Measurements from ENCODE around the gene ELFN2. TPM values are rescaled to one million over a fixed set of nuclear protein-coding genes. Genes with fewer than 3 reads are reported as not detected.

The ELFN2 gene
- total and polyA plus RNA-seq, 2 of the 13 experiments (the other 11 are each of a cell fraction or from before 2014, with no cell fraction given): 0.01 TPM; not detected in 1

GRCh38 chr22:37340331-37341262 is 86.7 kb downstream of the ELFN2 start:
- Histone ChIP-seq H3K27ac (ENCODE audit: extremely low read length, insufficient read depth, low read length) (no peak overlapping the region), H3K79me2 (ENCODE audit: insufficient read depth, low read length) (no peaks in the 10 kb centered on the region), H2AFZ (ENCODE audit: low read length) (no peak overlapping the region), H3K9ac (ENCODE audit: insufficient read depth, low read depth, low read length) (no peak overlapping the region), H3K4me1 (ENCODE audit: insufficient read depth, low read length) (no peaks in the 10 kb centered on the region), H3K4me3 (replicated peaks in 1 of 3; ENCODE audit: insufficient read depth in 1 of 3, low read depth in 2 of 3, low read length in 3 of 3) (no peak overlapping the region), H3K27me3 (ENCODE audit: control insufficient read depth in 1 of 2, insufficient read depth in 2 of 2, low read length in 2 of 2) (peaks cover 0 to 23% of the 10 kb centered on the region in 2 experiments; a peak in 3 of 5 replicates), H3K9me3 (ENCODE audit: low read length) (no peaks in the 10 kb centered on the region), H3K4me2 (ENCODE audit: low read depth, low read length) (no peak overlapping the region), H4K20me1 (ENCODE audit: insufficient read depth, low read length) (no peaks in the 10 kb centered on the region), H3K36me3 (replicated peaks in 1 of 2; ENCODE audit: control insufficient read depth in 1 of 2, insufficient read depth in 2 of 2, low read length in 2 of 2) (no peaks in the 10 kb centered on the region)
- ATAC-seq (no peak), DNase-seq (ENCODE audit: low spot score) (no peak), FAIRE-seq (no peak)
- intact Hi-C loops (cut with micrococcal nuclease; ENCODE audit: unreplicated experiment): no loop called here
- no TSS peak for BruUV-seq (replicated peaks)
- ChIA-PET POLR2A (no interaction called here), CTCF (ENCODE audit: low intra/inter-chr PET ratio, low total read pairs) (no interaction called here)
- in situ Hi-C loops (cut with HindIII; ENCODE audit: extremely low pct_ligation_motif_present, low pct_unique_long_range_greater_than_20kb): loop anchor here (5.0 kb wide), 1 partner anchor 37 kb away; no protein-coding TSS in a partner anchor
- WGBS (ENCODE audit: low lambda C conversion rate): 7% methylated on average over 20 of the region's 24 CpGs
- TF ChIP-seq NR2F2 (IDR thresholded peaks at IDR 0.05; ENCODE audit: borderline replicate concordance, low read depth): no peak
- no peak for TF ChIP-seq ZNF790 (CRISPR knock-in tag; IDR thresholded peaks at IDR 0.05; ENCODE audit: borderline replicate concordance)
- TF ChIP-seq ZBTB49 (CRISPR knock-in tag; IDR thresholded peaks at IDR 0.05; ENCODE audit: borderline replicate concordance): no peak
- TF ChIP-seq TFDP1 (CRISPR knock-in tag; IDR thresholded peaks at IDR 0.05; ENCODE audit: borderline replicate concordance): no peak
- no peak for TF ChIP-seq ZNF543 (CRISPR knock-in tag; IDR thresholded peaks at IDR 0.05)
- TF ChIP-seq FOXK2 (IDR thresholded peaks at IDR 0.05): no peak
- TF ChIP-seq DR1 (CRISPR knock-in tag; IDR thresholded peaks at IDR 0.05): no peak
- no peak for TF ChIP-seq ZNF775 (CRISPR knock-in tag; IDR thresholded peaks at IDR 0.05; ENCODE audit: borderline replicate concordance)
- no peak for TF ChIP-seq ZBTB25 (CRISPR knock-in tag; IDR thresholded peaks at IDR 0.05)
- no peak for TF ChIP-seq NR3C1 (CRISPR knock-in tag; IDR thresholded peaks at IDR 0.05)
- no peak for TF ChIP-seq ZNF687 (CRISPR knock-in tag; IDR thresholded peaks at IDR 0.05)
- no peak for TF ChIP-seq ZIK1 (CRISPR knock-in tag; IDR thresholded peaks at IDR 0.05; ENCODE audit: borderline replicate concordance, low read depth)

Data from HepG2 (cell line).